ENCODE data around the gene CNN1.

DNA sequence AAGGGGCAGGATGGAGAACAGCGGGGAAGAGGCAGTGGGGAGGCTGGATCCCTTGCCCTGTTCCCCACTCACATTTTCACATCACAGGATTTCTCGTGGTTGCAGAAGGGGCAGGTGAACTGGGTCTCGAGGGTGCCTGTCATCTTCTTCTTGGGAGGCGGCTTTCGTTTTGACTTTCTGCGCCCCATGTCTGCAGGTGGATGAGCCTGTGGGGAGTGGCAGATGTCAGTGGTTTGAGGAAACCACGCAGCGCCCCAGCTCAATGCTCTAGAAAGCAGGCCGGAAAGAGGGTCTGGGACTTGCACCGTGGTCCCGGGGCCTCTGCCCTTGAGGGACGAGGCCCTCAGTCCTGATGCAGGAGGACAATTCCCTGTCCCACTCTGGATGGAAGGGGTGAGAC lies 15.5 kb downstream of the CNN1 start:
- no peak for TF ChIP-seq FOXJ3 (CRISPR knock-in tag; IDR thresholded peaks at IDR 0.05)
- TF ChIP-seq SIN3A (IDR thresholded peaks at IDR 0.05; ENCODE audit: borderline replicate concordance, low read depth, low read length) = no peak
- no peak for TF ChIP-seq ELF1 (IDR thresholded peaks at IDR 0.05)
- no peak for TF ChIP-seq TAF1 (IDR thresholded peaks at IDR 0.05; ENCODE audit: borderline replicate concordance, low read depth, low read length)
- TF ChIP-seq, protein P1, sequence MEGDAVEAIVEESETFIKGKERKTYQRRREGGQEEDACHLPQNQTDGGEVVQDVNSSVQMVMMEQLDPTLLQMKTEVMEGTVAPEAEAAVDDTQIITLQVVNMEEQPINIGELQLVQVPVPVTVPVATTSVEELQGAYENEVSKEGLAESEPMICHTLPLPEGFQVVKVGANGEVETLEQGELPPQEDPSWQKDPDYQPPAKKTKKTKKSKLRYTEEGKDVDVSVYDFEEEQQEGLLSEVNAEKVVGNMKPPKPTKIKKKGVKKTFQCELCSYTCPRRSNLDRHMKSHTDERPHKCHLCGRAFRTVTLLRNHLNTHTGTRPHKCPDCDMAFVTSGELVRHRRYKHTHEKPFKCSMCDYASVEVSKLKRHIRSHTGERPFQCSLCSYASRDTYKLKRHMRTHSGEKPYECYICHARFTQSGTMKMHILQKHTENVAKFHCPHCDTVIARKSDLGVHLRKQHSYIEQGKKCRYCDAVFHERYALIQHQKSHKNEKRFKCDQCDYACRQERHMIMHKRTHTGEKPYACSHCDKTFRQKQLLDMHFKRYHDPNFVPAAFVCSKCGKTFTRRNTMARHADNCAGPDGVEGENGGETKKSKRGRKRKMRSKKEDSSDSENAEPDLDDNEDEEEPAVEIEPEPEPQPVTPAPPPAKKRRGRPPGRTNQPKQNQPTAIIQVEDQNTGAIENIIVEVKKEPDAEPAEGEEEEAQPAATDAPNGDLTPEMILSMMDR (IDR thresholded peaks at IDR 0.05) = no peak
- TF ChIP-seq EP300 (IDR thresholded peaks at IDR 0.05; ENCODE audit: borderline replicate concordance in 1 of 2, low read depth in 1 of 2, low read length in 1 of 2) = no peak
- TF ChIP-seq NFIC (IDR thresholded peaks at IDR 0.05; ENCODE audit: borderline replicate concordance) = no peak
- no peak for TF ChIP-seq RFX5 (IDR thresholded peaks at IDR 0.05; ENCODE audit: low read length)
- TF ChIP-seq GATA2 (CRISPR knock-in tag; IDR thresholded peaks at IDR 0.05) = no peak
- no peak for TF ChIP-seq RAD21 (IDR thresholded peaks at IDR 0.05; ENCODE audit: low read length)
- TF ChIP-seq POLR2AphosphoS5 (IDR thresholded peaks at IDR 0.05; ENCODE audit: low read depth, low read length) = no peak
- TF ChIP-seq, protein P2, sequence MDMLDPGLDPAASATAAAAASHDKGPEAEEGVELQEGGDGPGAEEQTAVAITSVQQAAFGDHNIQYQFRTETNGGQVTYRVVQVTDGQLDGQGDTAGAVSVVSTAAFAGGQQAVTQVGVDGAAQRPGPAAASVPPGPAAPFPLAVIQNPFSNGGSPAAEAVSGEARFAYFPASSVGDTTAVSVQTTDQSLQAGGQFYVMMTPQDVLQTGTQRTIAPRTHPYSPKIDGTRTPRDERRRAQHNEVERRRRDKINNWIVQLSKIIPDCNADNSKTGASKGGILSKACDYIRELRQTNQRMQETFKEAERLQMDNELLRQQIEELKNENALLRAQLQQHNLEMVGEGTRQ (IDR thresholded peaks at IDR 0.05; ENCODE audit: borderline replicate concordance, low read depth, low read length) = no peak
